K562 (cell line): ENCODE results near the gene TRIO. TPM values are rescaled to one million over a fixed set of nuclear protein-coding genes. Genes with fewer than 3 reads are reported as not detected.
A peak's percentile ranks its signal among the peaks of the same experiment; 100 is the strongest.

Experiments
- ATAC-seq: fragments of 200-7000 bp; cut with Tn5 transposase; 3 replicates; pipeline ENCODE4 v1.9.1; 2020; ENCODE audit warnings: moderate library complexity
- BruUV-seq: library from RNA; stranded (reverse); fragments of 400-500 nt; replicated peaks from 2 replicates; lab custom pipeline; 2021; lab: Mats Ljungman, UMichigan
- CTCF ChIA-PET: fragments of 300-600 bp; formaldehyde crosslinking; extraction: SDS; loops from one replicate; lab custom pipeline; 2021; ENCODE audit warnings: low intra/inter-chr PET ratio; lab: Yijun Ruan, JAX
- POLR2A ChIA-PET: fragments of 300-600, 350-650 bp; sonication (Branson Sonifier 250); formaldehyde crosslinking; extraction: SDS; loops from one replicate; lab custom pipeline; 2021; ENCODE audit warnings: antibody characterized with exemption, inconsistent platforms; lab: Yijun Ruan, JAX
- DNase-seq, 4 experiments: peaks; one replicate each; pipeline versions ENCODE4 v3.0.0 to v3.0.0-alpha.2; 2011 to 2018; ENCODE audit warnings: low spot score in 3 of 4, mixed read lengths in 3 of 4; ENCODE audit errors: extremely low read depth in 1 of 4
- FAIRE-seq: peaks from 2 replicates; lab custom pipeline; 2011; peaks lifted over from hg19 to GRCh38; lab: Jason Lieb, UNC
- H2AFZ ChIP-seq: 2 replicates; pipeline ENCODE4 v1.6.0; 2011; ENCODE audit warnings: low read depth, low read length, control low read depth, inconsistent platforms
- H3K27ac ChIP-seq: fragments of 200-600 bp; 3 replicates; pipeline ENCODE4 v1.8.0; 2011; ENCODE audit warnings: low read depth, mild to moderate bottlenecking, control low read depth, inconsistent platforms, low read length, moderate library complexity, mixed read lengths; ENCODE audit errors: extremely low read depth
- H3K27me3 ChIP-seq, 2 experiments: fragments of 300-600 bp in 1 of 2; 2 replicates in 1 of 2; 3 replicates in 1 of 2; pipeline versions ENCODE4 v1.6.0 to v1.8.0; 2011; ENCODE audit warnings: inconsistent platforms in 2 of 2, low read length in 2 of 2, mild to moderate bottlenecking in 1 of 2, mixed read lengths in 1 of 2, moderate library complexity in 1 of 2; ENCODE audit not compliant: control insufficient read depth in 2 of 2, insufficient read depth in 2 of 2
- H3K36me3 ChIP-seq: fragments of 300-600 bp; 3 replicates; pipeline ENCODE4 v1.8.0; 2011; ENCODE audit warnings: mild to moderate bottlenecking, low read length, inconsistent platforms; ENCODE audit not compliant: control insufficient read depth, insufficient read depth
- H3K4me1 ChIP-seq, 2 experiments: fragments of 200-600 bp in 1 of 2; replicated peaks in 1 of 2; 2 replicates in 1 of 2; 3 replicates in 1 of 2; pipeline versions ENCODE4 v1.5.1 to v1.8.0; 2011; ENCODE audit warnings: inconsistent platforms in 2 of 2, low read length in 2 of 2, mild to moderate bottlenecking in 1 of 2, mixed read lengths in 1 of 2, moderate library complexity in 1 of 2; ENCODE audit not compliant: control insufficient read depth in 2 of 2, insufficient read depth in 2 of 2
- H3K4me2 ChIP-seq: 2 replicates; pipeline ENCODE4 v1.6.1; 2011; ENCODE audit warnings: low read length, control low read depth, inconsistent platforms, mixed read lengths; ENCODE audit not compliant: insufficient read depth
- H3K4me3 ChIP-seq: fragments of 200-600 bp; sonication (generic), shearing (Covaris generic); 2 replicates; pipeline ENCODE4 v1.5.1; 2016; ENCODE audit warnings: control low read depth, inconsistent platforms
- H3K79me2 ChIP-seq: fragments of 200-600 bp; 3 replicates; pipeline ENCODE4 v1.8.0; 2011; ENCODE audit warnings: low read length, inconsistent platforms; ENCODE audit not compliant: control insufficient read depth, insufficient read depth
- H3K9ac ChIP-seq, 2 experiments: 2 replicates each; pipeline versions ENCODE4 v1.6.0 to v1.6.1; 2011; ENCODE audit warnings: low read depth in 2 of 2, low read length in 2 of 2, control low read depth in 1 of 2, inconsistent platforms in 1 of 2, mild to moderate bottlenecking in 1 of 2, mixed read lengths in 1 of 2; ENCODE audit not compliant: insufficient read depth in 1 of 2
- H3K9me1 ChIP-seq: one replicate; pipeline ENCODE4 v1.6.0; 2011; ENCODE audit warnings: inconsistent platforms, mild to moderate bottlenecking, low read length, moderate library complexity; ENCODE audit not compliant: control insufficient read depth, insufficient read depth
- H3K9me3 ChIP-seq: replicated peaks from 2 replicates; pipeline ENCODE4 v1.5.1; 2011; ENCODE audit warnings: low read depth, low read length, inconsistent platforms; ENCODE audit not compliant: control insufficient read depth, insufficient read depth
- H4K20me1 ChIP-seq: replicated peaks from 2 replicates; pipeline ENCODE4 v1.6.1; 2011; ENCODE audit warnings: low read length, inconsistent platforms, mixed read lengths; ENCODE audit not compliant: control insufficient read depth, insufficient read depth
- AFF4 ChIP-seq: sonication (generic); formaldehyde crosslinking; IDR thresholded peaks from 2 replicates; pipeline ENCODE4 v1.8.0; 2023; ENCODE audit warnings: mild to moderate bottlenecking, missing genetic modification reagents
- ERF ChIP-seq: fragments of 450-650 bp; formaldehyde crosslinking; IDR thresholded peaks from 2 replicates; pipeline ENCODE4 v1.4.0; 2020; ENCODE audit warnings: mild to moderate bottlenecking, mixed read lengths
- EWSR1 ChIP-seq: fragments of 450-650 bp; IDR thresholded peaks from 2 replicates; pipeline ENCODE4 v1.6.1; 2018; ENCODE audit warnings: borderline replicate concordance, mild to moderate bottlenecking, low read depth, moderate library complexity; ENCODE audit not compliant: partially characterized antibody
- NR2C1 ChIP-seq, 2 experiments: fragments of 450-650 bp; IDR thresholded peaks; 2 replicates each; pipeline ENCODE4 v1.6.1; 2017; ENCODE audit warnings: mild to moderate bottlenecking in 2 of 2, antibody characterized with exemption in 1 of 2, inconsistent platforms in 1 of 2, missing compliant biosample characterization in 1 of 2, missing genetic modification characterization in 1 of 2
- POLR2AphosphoS2 ChIP-seq: IDR thresholded peaks from 2 replicates; pipeline ENCODE4 v1.6.1; 2012; ENCODE audit warnings: low read length, improper control_type of control experiment
- SAP30 ChIP-seq: fragments of 200-600 bp; sonication (generic); IDR thresholded peaks from 2 replicates; pipeline ENCODE4 v1.6.1; 2012; ENCODE audit warnings: borderline replicate concordance, low read depth, mild to moderate bottlenecking, moderate library complexity, low read length, control low read depth, inconsistent platforms; ENCODE audit not compliant: insufficient read depth, poor library complexity, severe bottlenecking
- SPI1 ChIP-seq: IDR thresholded peaks from 2 replicates; pipeline ENCODE4 v1.6.1; 2011; ENCODE audit warnings: low read depth, low read length, control low read depth, borderline replicate concordance
- in situ Hi-C: fragments of 300-500 bp; cut with MboI; formaldehyde crosslinking; loops from 4 replicates; pipeline ENCODE4 v1.15.0; 2018; ENCODE audit warnings: inconsistent platforms, mixed read lengths
- intact Hi-C: fragments of 100-400 bp; cut with micrococcal nuclease; formaldehyde crosslinking; loops from 2 replicates; pipeline ENCODE4 v1.14.2; 2022
- polyA plus RNA-seq, 8 experiments: library from polyadenylated mRNA; depleted of rRNA in 4 of 8; stranded (reverse) in 5 of 8; unstranded in 3 of 8; fragments of >200 nt; fragmentation: Nextera tagmentation in 2 of 8; fragmentation: Illumina TruSeq in 1 of 8; extraction: Ambion mirVana in 2 of 8; extraction: Trizol in 1 of 8; gene quantifications; 2 replicates each; pipeline versions ENCODE4 v1.2.1 to v1.2.3, GENCODE V29; 2011 to 2014; ENCODE audit warnings: inconsistent platforms in 1 of 8, missing spikeins in 1 of 8
- total RNA-seq, 7 experiments: library from RNA; depleted of rRNA in 6 of 7; stranded (reverse); fragments of >200 nt in 6 of 7; fragmentation: Illumina TruSeq in 2 of 7; extraction: Trizol in 2 of 7; gene quantifications; 2 replicates each; pipeline versions ENCODE4 v1.2.1 to v1.2.3, GENCODE V29; 2011 to 2021; ENCODE audit warnings: low replicate concordance in 1 of 7
- TF ChIP-seq, protein P1 (sequence below): sonication (generic); formaldehyde crosslinking; IDR thresholded peaks from 2 replicates; pipeline ENCODE4 v1.8.1; 2023; ENCODE audit warnings: mild to moderate bottlenecking, missing genetic modification reagents, moderate library complexity

TRIO gene
- total and polyA plus RNA-seq, 9 of the 15 experiments (the other 6 are each of a cell fraction or from before 2014, with no cell fraction given): 0.24 to 5.0 (median 1.1) TPM

- ATAC-seq: no peak
- H2AFZ ChIP-seq: no peak overlapping the region
- BruUV-seq: no TSS peak
- H3K27me3 ChIP-seq: peaks cover 0 to 10% of the 10 kb centered on the region in 2 experiments; a peak in 1 of 5 replicates
- no peaks in the 10 kb centered on the region for H3K9me3 ChIP-seq
- no peaks in the 10 kb centered on the region for H3K79me2 ChIP-seq
- H3K9me1 ChIP-seq: no peaks in the 10 kb centered on the region
- no peak for DNase-seq
- FAIRE-seq: no peak
- POLR2A ChIA-PET: no interaction called here
- H3K36me3 ChIP-seq: no peaks in the 10 kb centered on the region
- H3K4me1 ChIP-seq: no peaks in the 10 kb centered on the region; a peak in 2 of 5 replicates
- no peak overlapping the region for H3K4me3 ChIP-seq
- in situ Hi-C loops (no loop called here), intact Hi-C loops (no loop called here)
- TF ChIP-seq NR2C1 (IDR thresholded peaks at IDR 0.05): no peak
- TF ChIP-seq NR2C1 (tag; IDR thresholded peaks at IDR 0.05): no peak
- TF ChIP-seq, protein P1, sequence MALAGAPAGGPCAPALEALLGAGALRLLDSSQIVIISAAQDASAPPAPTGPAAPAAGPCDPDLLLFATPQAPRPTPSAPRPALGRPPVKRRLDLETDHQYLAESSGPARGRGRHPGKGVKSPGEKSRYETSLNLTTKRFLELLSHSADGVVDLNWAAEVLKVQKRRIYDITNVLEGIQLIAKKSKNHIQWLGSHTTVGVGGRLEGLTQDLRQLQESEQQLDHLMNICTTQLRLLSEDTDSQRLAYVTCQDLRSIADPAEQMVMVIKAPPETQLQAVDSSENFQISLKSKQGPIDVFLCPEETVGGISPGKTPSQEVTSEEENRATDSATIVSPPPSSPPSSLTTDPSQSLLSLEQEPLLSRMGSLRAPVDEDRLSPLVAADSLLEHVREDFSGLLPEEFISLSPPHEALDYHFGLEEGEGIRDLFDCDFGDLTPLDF (CRISPR knock-in tag): no peak
- TF ChIP-seq AFF4 (CRISPR knock-in tag): no peak
- TF ChIP-seq EWSR1: no peak
- TF ChIP-seq SPI1: peak; percentile 53; the same call in 1 of the 2 replicates
- no peak for TF ChIP-seq POLR2AphosphoS2
- no peak for TF ChIP-seq SAP30
- TF ChIP-seq ERF (CRISPR knock-in tag): no peak
- no peak overlapping the region for H3K27ac ChIP-seq
- no peak overlapping the region for H3K4me2 ChIP-seq
- H3K9ac ChIP-seq: no peak overlapping the region
- CTCF ChIA-PET: no interaction called here
- H4K20me1 ChIP-seq: no peaks in the 10 kb centered on the region
Observed at GRCh38 chr5:14309199-14309598, 166.1 kb downstream of the TRIO start.
